Tibial nerve (tissue), 4 donors: ENCODE results near the gene ART4. TPM values are rescaled to one million over a fixed set of nuclear protein-coding genes. Genes with fewer than 3 reads are reported as not detected.

ENCODE experiments used
- DNase-seq, 2 donors: peaks; one replicate each; pipeline ENCODE4 v3.0.0-alpha.2; 2019; ENCODE audit warnings: low spot score in 2 of 2
- H3K27ac ChIP-seq, 4 donors: fragments of 200-600 bp; sonication (generic) in 3 of 4; one replicate each; pipeline ENCODE4 v1.5.1; 2017 to 2019; ENCODE audit warnings: mild to moderate bottlenecking in 1 of 4
- H3K27me3 ChIP-seq, 2 donors: fragments of 200-600 bp; sonication (generic) in 1 of 2; one replicate each; pipeline versions ENCODE4 v1.5.1 to v1.6.0; 2017 to 2019
- H3K36me3 ChIP-seq, 3 donors: fragments of 200-600 bp; sonication (generic); one replicate each; pipeline ENCODE4 v1.5.1; 2018 to 2019
- H3K4me1 ChIP-seq, 4 donors: fragments of 200-600 bp; sonication (generic) in 3 of 4; one replicate each; pipeline ENCODE4 v1.5.1; 2017 to 2019
- H3K4me3 ChIP-seq, 4 donors: fragments of 200-600 bp; sonication (generic) in 3 of 4; one replicate each; pipeline ENCODE4 v1.5.1; 2017 to 2019; ENCODE audit warnings: mild to moderate bottlenecking in 1 of 4, moderate library complexity in 1 of 4
- H3K9me3 ChIP-seq, 4 donors: fragments of 200-600 bp; sonication (generic) in 3 of 4; one replicate each; pipeline ENCODE4 v1.5.1; 2017 to 2019
- EP300 ChIP-seq, 2 donors: sonication (generic); formaldehyde crosslinking; IDR thresholded peaks; one replicate each; pipeline ENCODE4 v1.6.1; 2017; ENCODE audit warnings: antibody characterized with exemption in 2 of 2, mild to moderate bottlenecking in 1 of 2
- POLR2A ChIP-seq, 2 donors: fragments of 450-650 bp; IDR thresholded peaks; one replicate each; pipeline ENCODE4 v1.6.1; 2017; ENCODE audit warnings: antibody characterized with exemption in 2 of 2, mild to moderate bottlenecking in 2 of 2, moderate library complexity in 2 of 2
- WGBS, 2 donors: methylation state at CpG; one replicate each; pipeline ENCODE4 v1.1.5; 2018; 5-methylcytosine and 5-hydroxymethylcytosine counted together
- total RNA-seq, 4 donors: library from RNA; depleted of rRNA; stranded (reverse); fragments of >200 nt; gene quantifications; one replicate each; pipeline ENCODE4 v1.1.0, GENCODE V29; 2016
- TF ChIP-seq, protein P1 (sequence below), 5 experiments: fragments of 200-600 bp in 3 of 5; fragments of 450-650 bp in 2 of 5; sonication (generic) in 3 of 5; IDR thresholded peaks; one replicate each; pipeline ENCODE4 v1.5.1; 2016 to 2019; ENCODE audit warnings: antibody characterized with exemption in 5 of 5, mild to moderate bottlenecking in 3 of 5, moderate library complexity in 2 of 5

ART4 gene
- total RNA-seq, 4 donors from 2014 or later, result under 0.01 to 5.9 (median 1.4) TPM

DNA sequence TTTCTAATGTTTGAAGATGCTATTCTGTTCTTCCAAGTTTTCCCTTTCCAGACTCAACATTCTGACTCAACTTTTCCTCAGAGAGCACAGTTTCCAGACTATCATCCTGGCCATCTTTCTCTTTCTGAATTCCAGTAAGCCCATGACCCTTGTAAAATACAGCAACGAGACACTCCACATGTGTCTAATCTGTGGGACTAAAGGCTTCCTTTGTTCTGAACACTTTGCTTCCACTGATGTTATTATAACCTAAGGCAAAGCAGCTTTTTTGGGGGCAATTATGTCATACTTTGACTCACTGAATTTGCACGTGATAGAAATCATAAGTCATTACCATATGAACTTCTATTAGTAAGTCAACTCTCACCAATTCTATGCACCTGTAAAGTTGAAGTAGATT lies 6.3 kb upstream of the ART4 start:
- Histone ChIP-seq H3K27me3 (no peaks in the 10 kb centered on the region), H3K4me1 (peaks cover 0 to 61% (median 9%) of the 10 kb centered on the region in 4 donors), H3K27ac (peak overlapping the region in 3 of 4 donors; percentile 22 to 57 (median 25)), H3K4me3 (no peak overlapping the region), H3K9me3 (no peaks in the 10 kb centered on the region), H3K36me3 (no peaks in the 10 kb centered on the region)
- DNase-seq, result peak in 1 of 2 donors; percentile 31
- no peak for TF ChIP-seq POLR2A (IDR thresholded peaks at IDR 0.05)
- TF ChIP-seq, protein P1, sequence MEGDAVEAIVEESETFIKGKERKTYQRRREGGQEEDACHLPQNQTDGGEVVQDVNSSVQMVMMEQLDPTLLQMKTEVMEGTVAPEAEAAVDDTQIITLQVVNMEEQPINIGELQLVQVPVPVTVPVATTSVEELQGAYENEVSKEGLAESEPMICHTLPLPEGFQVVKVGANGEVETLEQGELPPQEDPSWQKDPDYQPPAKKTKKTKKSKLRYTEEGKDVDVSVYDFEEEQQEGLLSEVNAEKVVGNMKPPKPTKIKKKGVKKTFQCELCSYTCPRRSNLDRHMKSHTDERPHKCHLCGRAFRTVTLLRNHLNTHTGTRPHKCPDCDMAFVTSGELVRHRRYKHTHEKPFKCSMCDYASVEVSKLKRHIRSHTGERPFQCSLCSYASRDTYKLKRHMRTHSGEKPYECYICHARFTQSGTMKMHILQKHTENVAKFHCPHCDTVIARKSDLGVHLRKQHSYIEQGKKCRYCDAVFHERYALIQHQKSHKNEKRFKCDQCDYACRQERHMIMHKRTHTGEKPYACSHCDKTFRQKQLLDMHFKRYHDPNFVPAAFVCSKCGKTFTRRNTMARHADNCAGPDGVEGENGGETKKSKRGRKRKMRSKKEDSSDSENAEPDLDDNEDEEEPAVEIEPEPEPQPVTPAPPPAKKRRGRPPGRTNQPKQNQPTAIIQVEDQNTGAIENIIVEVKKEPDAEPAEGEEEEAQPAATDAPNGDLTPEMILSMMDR (IDR thresholded peaks at IDR 0.05), result no peak
- TF ChIP-seq EP300 (IDR thresholded peaks at IDR 0.05), result peak in 1 of 2 donors; percentile 88
- WGBS, 2 donors, result 21 to 23% methylated on average over 2 of the region's 2 CpGs

DNA sequence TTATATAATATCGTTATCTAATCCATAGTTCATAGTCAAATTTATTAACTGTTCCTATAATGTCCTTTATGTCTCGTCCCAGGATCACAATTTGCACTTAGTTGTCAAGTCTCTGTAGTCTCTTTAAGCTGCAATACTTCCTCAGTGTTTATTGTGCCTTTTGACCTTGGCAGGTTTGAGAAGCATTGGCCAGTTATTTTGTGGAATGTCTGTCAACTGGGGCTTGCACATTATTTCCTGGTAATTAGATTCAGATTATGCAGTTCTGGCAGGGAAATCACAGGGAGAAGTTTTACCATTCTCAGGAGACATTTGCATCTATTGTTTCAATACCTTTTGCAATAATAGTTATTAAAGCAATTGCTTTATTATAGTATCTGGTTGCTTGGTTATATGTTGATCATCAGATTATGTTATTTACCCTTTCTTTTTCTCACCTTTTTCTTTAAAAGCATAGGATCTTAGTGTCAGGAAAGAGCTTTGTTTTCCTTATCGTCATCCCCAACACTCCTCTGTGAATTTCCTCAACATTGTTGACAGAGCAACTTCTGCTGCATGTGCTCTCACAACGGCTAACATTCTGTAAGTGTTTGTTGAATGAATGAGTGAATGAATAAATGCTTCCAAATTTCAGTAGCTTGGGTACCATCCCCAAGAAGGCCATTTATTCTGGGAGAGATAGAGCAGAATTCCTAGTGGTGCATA lies 3.7 kb upstream of the ART4 start:
- Histone ChIP-seq H3K27ac (peak overlapping the region in 1 of 4 donors; percentile 70), H3K4me1 (peaks cover 0 to 61% (median 17%) of the 10 kb centered on the region in 4 donors), H3K27me3 (no peaks in the 10 kb centered on the region), H3K4me3 (no peak overlapping the region), H3K36me3 (no peaks in the 10 kb centered on the region), H3K9me3 (no peaks in the 10 kb centered on the region)
- WGBS, 2 donors, result 49 to 51% methylated on average over 4 of the region's 4 CpGs
- peak in 1 of 2 donors; percentile 58 for TF ChIP-seq EP300 (IDR thresholded peaks at IDR 0.05)
- no peak for TF ChIP-seq POLR2A (IDR thresholded peaks at IDR 0.05)
- DNase-seq, result no peak

DNA sequence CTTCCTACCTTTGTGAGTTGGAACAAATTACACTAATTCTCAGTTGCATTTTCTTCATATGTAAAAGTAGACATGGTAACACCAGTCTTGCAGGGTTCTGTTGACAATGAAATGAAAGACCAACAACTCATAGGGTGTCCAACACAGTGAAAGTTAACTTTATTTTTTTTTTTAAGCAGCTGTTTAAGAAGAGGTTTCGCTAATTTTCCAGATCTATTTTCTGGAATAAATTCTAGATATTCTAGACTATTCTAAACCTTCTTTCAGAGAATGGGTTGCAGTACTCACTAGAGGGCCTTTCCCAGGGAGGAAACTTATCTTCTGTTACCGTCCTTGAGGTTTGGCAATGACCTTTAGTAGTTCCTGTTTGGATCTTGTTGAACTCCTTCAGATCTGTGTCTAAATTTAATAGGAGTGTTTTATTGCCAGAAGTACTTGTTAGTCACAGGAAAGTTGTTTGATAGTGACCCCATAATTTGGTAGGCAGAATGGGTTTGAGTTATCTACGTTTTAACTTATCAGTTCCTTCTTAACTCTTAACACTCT lies 2.8 kb upstream of the ART4 start:
- H3K36me3 ChIP-seq, result no peaks in the 10 kb centered on the region
- WGBS, 2 donors, result 49% methylated on average over 3 of the region's 3 CpGs
- DNase-seq, result no peak
- H3K9me3 ChIP-seq, result no peaks in the 10 kb centered on the region
- TF ChIP-seq EP300 (IDR thresholded peaks at IDR 0.05) (peak in 1 of 2 donors; percentile 32), POLR2A (IDR thresholded peaks at IDR 0.05) (no peak)
- H3K4me1 ChIP-seq, result peaks cover 0 to 70% (median 22%) of the 10 kb centered on the region in 4 donors
- peak overlapping the region in 2 of 4 donors; percentile 52 to 70 for H3K27ac ChIP-seq
- H3K27me3 ChIP-seq, result no peaks in the 10 kb centered on the region
- H3K4me3 ChIP-seq, result no peak overlapping the region

DNA sequence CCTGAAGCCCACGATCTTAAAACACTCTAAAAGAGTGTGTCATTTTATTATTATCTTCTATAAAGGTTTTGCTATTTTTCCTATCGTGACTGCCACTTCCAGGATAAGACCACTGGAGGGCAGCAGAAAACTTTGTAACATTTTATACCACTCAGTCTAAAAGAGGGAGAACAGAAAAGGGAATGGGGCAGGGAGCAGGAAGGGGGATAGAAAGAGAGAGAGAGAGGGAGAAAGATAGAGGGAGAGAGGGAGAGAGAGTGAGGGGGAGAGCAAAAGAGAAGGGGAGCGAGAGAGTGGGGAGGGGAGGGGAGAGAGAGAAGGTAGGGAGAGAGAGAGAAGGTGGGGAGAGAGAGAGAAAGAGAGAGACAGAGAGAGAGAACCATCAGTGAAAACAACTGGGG lies 2.0 kb upstream of the ART4 start:
- Histone ChIP-seq H3K27me3 (no peaks in the 10 kb centered on the region), H3K4me1 (peaks cover 0 to 77% (median 22%) of the 10 kb centered on the region in 4 donors), H3K4me3 (no peak overlapping the region), H3K36me3 (no peaks in the 10 kb centered on the region), H3K27ac (peak overlapping the region in 2 of 4 donors; percentile 52 to 70), H3K9me3 (no peaks in the 10 kb centered on the region)
- TF ChIP-seq, protein P1 (IDR thresholded peaks at IDR 0.05), result peak; percentile 70 to 88 (median 76)
- no peak for TF ChIP-seq EP300 (IDR thresholded peaks at IDR 0.05)
- no peak for TF ChIP-seq POLR2A (IDR thresholded peaks at IDR 0.05)
- peak in 1 of 2 donors; percentile 81 for DNase-seq
- WGBS, 2 donors, result 8 to 12% methylated on average over 3 of the region's 3 CpGs

DNA sequence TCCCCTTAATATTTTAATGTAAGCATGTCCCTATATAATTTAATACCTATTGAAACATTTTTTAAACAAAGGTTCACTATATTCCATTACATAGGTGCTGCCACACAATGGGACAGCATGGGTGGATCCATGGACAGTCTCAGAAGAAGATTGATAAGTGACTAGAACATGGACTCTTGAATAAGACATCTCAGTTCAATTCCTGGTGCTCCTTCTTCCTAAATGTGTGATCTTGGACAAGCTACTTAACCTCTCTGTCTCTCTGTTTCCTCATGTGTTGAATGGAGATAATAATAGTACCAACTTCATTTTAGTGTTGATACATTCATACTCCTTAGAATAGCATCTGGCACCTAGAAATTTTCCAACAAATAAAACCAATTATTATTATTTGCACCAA lies 1.1 kb upstream of the ART4 start:
- Histone ChIP-seq H3K4me1 (peaks cover 0 to 68% (median 22%) of the 10 kb centered on the region in 4 donors), H3K9me3 (no peaks in the 10 kb centered on the region), H3K36me3 (no peaks in the 10 kb centered on the region)

More for the DNA sequence above, 1.1 kb upstream of the ART4 start:
- no peak for DNase-seq
- Histone ChIP-seq H3K27me3 (no peaks in the 10 kb centered on the region), H3K27ac (no peak overlapping the region), H3K4me3 (no peak overlapping the region)
- no peak for TF ChIP-seq EP300 (IDR thresholded peaks at IDR 0.05)
- TF ChIP-seq POLR2A (IDR thresholded peaks at IDR 0.05), result no peak
- TF ChIP-seq, protein P1 (IDR thresholded peaks at IDR 0.05), result no peak
